NCI-H345 treated with DMSO at 0.1 percent for 48 hours (cell line): ENCODE data around the gene C19orf33.

Source experiments
- DNase-seq: peaks from one replicate; lab custom pipeline; 2025; ENCODE audit not compliant: unreplicated experiment; lab: John Stamatoyannopoulos, UW

The C19orf33 gene

DNA sequence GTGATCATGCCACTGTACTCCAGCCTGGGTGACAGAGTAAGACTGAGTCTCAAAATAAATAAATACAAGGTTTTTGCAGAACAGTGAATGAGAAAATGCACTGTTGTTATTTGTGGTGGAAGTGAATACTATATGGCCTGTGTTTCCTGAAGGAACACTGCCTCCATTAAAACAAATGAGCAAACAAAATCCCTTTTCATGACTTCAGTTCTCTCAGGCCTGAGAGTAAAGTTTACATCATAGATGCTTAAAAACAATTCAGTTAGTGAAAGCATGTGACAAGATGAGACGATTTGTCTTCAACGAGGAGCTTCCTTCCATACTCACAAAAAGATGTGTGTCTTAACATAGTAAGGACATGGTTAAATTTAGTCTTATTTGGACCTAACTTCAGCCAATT, 25.3 kb upstream of the C19orf33 start:
- no peak for DNase-seq

DNA sequence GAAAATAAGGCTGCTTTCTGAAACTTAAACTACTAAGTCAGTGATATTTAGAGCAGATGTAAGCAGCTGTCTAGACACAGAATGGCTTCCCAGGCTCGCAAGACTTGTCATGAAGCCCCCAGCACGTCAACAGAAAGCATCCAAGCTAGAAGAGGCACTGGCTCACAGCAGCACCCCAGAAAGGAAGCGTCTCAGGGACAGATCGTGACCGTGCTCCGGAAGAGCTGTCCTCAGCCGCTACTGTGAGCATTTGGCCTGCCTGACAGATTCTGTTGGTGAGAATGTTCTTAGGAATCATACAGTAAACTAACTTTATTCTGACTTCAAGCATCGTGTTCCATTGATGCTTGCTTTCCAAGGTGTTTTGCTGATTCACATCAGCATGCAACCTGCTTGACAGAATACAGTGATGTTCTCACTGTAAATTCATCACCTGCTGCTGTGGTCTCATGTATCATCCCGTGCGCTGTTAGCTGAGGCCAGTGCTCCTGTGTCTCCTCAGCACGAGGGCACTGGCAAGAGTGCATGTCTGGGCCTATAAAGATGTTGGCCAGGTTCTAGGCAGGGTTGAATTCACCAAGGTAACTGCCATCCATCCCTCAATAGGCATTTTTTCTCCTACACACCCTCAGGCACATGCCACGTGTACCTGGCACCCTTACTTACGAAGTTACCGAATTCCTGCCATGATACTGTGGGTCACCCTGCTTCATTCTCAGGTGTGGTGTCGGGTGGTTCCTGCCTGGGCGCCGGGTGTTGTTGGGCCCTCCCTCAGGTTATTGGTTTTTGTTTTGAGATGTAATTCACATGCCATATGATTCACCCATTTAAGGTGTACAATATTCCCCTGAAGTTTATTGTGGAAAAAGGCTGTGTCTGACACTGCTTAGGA, 23.8 kb upstream of the C19orf33 start:
- DNase-seq = no peak

DNA sequence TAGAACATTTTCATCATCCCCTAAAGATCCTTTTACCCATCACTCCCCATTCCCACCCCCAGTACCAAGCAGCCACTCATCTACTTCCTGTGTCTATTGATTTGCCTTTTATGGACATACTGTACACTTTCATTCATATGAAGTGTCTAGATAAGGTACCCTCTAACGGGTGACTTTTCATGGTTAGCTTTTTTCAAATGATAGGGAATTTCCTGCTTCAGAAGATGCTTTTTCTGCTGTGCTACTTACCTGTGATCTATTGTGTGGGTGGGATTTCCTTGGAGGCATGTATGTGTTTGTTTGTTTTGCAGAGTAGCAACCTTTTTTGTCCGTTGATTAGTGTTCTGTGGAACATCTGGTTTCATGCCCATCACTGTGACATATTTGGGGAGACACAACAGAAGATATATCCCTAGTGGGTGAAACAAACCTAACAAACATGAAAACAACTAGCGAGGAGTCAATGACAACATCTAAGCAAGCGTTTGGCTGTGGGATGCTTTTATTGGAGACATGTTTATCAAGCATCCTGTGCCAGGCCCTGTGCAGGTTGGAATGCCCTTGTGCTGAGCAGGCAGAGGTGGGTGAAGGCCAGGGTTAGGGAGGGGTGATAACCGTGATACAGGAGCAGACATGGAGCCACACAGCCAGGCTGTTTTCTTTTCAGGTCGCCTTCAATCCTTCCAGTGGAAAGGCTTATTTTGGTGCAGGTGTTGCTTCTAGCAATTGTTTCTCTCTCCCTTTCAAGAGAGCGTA, 22.1 kb upstream of the C19orf33 start:
- no peak for DNase-seq

DNA sequence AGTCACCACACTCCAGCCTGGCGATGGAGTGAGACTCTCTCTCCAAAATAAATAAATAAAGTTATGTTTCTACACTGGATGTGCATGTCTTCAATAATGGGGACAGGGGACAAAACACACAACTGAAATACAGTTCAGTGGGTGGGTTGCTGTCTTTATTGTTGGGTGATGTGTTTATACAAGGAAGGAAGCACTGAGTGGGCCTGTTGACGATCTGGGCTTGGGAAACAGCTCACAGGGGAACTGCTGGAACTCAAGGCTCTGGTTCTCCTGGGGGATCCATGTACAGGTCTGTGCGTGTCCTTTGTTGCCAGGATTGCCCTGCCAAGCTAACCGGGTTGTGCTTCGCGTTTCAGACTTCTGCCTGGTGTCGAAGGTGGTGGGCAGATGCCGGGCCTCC, 20.8 kb upstream of the C19orf33 start:
- no peak for DNase-seq

DNA sequence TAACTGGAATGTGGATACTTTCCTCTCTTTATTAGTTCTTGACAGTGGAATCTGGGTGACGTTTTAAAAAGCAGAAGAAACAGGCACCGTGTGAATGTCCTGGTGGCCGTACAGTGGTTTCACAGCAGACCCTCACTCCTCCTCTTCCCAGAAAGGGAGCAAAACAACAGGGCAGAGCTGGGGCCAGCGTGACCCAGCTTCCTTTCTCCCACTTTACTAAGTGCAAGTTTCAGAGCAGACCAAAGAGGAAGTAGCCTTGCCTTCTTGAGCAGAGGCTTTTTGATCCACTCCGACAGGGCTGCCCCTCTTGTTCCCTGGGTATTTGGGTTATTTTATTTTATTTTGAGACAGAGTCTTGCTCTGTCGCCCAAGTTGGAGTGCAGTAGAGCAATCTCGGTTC, 19.6 kb upstream of the C19orf33 start:
- DNase-seq = no peak

DNA sequence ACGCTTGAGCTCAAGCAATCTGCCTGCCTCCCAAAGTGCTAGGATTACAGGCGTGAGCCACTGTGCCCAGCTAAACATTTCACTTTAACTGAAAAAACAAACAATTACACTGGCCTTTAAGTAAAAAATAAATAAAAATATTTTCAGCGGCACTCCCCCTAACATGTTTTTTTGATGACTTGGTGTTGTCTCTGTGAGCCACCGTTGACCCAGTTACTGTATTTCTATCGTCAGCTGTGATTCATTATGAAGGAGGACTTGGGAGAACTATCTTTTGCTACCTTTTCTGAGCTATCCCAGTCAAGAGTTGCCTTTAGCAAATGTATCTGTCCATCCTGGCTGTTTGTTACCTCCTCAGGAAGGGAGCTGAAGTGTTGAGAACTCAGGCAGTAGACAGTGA, 18.5 kb upstream of the C19orf33 start:
- no peak for DNase-seq

DNA sequence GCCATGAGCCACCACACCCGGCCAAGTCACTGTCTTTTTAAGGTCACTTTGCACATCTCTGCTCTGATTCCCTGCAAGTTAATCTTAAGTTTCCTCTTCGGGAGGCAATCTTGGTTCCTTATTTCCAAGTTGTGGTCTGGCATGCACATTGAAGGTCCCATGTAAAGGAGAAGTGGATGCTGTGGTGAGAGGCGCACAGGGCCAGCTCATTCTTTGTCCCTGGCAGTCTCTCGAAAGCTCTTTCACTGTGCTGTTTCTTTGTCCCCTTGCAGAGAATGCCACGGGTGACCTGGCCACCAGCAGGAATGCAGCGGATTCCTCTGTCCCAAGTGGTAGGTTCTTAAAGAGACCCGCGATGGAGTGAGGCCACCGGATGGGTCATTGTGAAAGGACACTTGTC, 16.4 kb upstream of the C19orf33 start:
- DNase-seq = no peak

DNA sequence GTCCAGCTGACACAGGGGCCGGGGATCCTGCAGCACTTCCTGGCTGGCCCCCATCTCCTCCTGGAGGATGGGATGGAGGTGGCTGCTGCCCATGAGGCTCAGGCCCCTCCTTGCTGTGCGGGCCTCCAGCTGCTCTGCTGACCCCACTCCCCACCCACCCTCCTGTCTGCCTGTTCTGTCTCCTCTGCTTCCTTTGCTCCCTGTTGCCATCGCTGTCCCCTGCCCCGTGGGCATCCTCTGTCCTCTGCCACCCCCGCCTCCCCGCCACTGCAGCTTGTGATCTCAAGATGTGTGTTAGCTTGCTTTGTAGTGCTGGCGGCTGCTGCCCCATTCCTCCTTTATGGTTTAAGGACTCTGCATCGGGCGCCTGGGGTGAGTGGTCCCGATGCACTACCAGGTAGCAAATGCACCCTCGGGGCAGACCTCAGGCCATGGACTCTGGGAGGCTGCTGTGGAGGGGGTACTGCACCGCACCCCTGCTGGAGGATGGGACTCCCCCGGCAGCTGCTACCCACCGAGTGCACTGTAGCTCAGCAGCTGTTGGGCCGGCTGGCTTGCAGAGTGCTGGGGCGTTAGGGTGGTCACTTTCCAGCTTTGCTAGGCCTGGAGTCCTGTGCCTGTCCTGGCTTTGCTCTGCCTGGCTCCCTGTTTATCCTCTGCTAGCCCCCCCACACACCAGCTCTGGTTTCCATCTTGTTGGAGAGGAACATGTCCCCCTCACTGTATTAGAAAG, 15.8 kb upstream of the C19orf33 start:
- no peak for DNase-seq

DNA sequence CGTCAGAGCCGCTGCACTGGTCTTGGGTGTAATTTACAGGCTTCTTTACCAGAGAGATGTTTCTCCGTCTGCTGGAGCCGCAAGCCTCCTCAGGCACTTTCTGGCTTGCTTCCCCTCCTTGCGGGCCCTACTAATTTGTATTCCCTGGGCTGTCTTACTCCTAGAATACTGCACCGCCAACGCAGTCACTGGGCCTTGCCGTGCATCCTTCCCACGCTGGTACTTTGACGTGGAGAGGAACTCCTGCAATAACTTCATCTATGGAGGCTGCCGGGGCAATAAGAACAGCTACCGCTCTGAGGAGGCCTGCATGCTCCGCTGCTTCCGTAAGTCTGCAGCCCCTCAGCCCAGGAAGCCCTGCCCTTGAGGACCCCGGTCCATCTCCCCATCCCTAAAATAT, 14.1 kb upstream of the C19orf33 start:
- DNase-seq = no peak

DNA sequence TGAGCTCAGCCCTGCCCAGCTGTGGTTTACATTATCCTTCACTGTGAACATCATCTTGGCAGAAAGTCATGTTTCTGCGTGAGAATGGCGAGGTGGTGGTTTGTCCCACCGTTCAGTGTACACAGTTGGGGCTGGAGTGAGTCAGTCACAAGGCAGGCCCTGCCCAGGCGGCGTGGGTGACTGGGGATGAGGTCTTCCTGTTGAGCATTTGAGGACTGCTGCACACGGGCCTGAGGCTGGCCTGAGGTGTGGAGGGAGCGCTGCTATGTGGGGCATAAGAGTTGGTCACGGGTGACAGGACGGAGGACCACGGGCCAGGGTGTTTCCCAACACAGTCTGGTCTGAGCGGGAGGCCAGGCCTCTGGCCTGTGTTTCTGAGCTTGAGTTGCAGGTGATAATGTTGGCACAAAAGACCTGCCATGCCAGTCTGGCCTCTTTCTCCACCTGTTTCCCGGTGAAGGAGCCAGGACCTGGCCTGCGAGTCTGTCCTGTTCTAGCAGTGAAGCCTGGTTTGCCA, 13.4 kb upstream of the C19orf33 start:
- DNase-seq = no peak

DNA sequence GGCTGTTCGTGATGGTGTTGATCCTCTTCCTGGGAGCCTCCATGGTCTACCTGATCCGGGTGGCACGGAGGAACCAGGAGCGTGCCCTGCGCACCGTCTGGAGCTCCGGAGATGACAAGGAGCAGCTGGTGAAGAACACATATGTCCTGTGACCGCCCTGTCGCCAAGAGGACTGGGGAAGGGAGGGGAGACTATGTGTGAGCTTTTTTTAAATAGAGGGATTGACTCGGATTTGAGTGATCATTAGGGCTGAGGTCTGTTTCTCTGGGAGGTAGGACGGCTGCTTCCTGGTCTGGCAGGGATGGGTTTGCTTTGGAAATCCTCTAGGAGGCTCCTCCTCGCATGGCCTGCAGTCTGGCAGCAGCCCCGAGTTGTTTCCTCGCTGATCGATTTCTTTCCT, 12.2 kb upstream of the C19orf33 start:
- DNase-seq = no peak

DNA sequence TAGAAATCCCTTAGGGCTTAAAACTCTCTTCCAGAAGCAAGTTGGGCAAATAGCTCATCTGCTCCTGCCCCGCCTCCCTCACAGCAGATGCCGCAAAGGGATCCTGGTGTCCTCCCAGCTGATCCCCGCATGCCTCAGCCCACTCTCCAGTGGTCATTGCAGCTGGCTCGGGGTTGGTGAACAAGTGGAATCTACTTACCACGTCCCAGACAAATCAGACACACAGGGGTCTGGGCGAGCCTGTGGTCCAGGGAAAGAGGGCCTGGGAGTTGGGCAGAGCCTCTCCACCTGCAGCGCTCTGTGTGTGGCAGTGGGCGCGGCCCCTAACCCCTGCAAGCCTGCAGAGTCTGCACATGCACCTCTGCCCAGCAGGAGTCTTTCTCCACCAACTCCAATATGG, 10.8 kb upstream of the C19orf33 start:
- no peak for DNase-seq

DNA sequence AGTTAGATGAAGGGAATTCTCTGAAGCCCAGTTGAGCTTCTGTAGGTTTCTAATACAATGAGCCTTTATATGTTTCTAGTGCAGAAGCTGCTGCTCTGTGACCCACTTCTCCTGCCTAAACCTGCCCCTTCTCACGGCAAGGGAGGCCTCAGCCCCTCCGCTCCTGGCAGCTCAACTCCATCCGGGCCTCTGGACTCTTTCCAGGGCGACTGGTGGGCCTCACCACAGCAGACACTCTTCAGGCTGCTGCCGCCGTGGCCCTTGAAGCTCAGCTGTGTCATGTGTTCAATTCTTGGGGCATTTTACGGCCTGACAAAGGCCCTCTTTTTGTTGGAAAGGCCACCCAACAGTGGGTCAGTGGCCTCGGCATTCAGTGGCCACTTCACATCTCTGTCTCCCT, 10.0 kb upstream of the C19orf33 start:
- DNase-seq = no peak

DNA sequence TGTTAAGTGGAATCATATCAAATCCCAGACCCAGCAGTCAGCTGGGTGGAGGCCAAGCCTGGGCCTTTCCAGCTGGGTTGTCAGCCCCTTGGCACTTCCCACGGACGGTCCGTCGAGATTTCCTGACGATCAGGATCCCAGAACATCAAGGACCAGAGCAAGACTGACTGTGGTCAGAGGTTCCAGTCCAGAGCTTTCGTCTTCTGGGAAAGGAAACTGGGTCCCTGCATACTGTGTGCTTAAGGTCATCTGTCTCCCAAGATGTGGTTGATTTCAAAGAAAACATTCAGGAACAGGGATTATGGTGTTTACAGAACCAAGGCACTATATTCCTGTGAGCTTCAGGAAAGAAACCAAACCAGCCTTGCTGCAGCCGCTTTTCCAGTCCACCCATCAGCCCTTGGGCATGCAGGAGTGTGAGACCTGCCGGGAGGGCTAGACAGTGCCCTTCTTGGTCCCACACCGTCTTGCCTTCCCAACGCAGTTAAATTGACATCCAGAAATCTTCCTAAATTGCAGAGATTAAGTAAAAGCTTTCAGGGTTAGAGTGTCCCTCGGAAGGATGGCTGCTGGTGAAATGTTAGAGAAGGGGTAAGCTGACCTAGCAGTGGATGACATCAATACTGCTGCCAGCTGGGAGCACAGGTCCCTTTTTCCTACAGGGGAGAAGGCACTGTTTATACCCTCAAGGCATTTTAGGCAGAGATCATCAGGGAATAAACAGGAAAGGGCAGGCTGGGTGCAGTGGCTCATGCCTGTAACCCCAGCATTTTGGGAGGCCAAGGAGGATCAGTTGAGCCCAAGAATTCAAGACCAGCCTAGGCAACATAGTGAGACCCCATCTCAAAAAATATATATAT, 5.0 kb upstream of the C19orf33 start:
- DNase-seq = no peak

DNA sequence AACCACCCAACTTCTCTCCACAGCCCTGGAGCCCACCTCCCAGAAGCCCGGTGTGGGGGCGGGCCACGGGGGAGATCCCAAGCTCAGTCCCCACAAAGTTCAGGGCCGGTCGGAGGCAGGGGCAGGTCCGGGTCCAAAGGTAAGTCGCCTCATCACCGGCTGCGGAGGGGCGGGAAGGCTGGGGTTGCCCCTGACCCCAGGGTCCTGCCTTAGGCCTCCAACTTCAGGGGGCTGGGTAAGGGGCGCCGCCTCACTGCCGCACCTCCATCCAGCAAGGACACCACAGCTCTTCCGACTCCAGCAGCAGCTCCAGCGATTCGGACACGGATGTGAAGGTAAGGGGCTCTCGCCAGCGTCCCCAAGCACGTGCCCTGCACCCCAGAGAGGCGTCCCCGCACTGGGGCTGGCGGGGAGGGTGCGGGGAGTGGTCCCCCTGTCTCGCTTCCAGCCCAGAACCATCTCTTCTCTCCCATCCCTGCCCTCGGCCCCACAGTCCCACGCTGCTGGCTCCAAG, 358 bp downstream of the C19orf33 start:
- DNase-seq = no peak

DNA sequence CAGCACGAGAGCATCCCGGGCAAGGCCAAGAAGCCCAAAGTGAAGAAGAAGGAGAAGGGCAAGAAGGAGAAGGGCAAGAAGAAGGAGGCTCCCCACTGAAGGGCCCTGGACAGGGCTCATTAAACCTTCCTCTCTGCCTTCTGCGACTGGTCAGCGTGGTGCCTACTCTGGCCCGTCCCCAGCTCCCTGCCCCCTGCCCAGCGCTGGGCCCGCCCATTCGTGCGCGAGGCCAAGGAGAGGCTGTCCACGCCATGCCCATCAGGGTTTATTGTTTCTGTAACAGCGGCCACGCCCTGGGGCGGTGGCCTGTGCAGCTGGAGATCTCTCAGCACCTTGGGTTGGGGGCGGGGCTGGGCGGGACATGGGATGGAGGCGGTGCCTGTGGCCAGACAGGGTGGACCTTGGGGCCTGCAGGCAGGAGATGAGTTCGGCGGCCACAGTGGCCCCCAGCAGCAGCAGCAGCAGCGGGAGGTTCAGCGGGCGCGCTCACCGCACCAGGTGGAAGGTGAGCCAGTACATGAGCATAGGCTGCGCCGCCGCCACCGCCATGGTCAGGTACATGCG, 897 bp downstream of the C19orf33 start:
- DNase-seq = no peak

DNA sequence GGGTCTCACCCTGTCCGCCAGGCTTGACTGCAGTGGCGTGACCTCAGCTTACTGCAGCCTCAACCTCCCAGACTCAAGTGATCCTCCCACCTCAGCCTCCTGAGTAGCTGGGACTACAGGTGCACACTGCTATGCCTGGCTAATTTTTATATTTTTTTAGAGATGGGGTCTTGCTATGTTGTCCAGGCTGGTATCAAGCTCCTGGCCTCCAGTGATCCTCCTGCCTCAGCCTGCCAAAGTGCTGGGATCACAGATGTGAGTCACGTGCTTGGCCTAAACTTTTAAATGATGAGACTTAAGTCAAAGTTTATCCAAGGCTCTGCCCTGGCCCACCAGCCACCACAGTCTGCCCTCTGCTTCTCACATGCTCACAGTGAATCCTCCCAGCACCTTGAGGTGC, 2.2 kb downstream of the C19orf33 start:
- no peak for DNase-seq

DNA sequence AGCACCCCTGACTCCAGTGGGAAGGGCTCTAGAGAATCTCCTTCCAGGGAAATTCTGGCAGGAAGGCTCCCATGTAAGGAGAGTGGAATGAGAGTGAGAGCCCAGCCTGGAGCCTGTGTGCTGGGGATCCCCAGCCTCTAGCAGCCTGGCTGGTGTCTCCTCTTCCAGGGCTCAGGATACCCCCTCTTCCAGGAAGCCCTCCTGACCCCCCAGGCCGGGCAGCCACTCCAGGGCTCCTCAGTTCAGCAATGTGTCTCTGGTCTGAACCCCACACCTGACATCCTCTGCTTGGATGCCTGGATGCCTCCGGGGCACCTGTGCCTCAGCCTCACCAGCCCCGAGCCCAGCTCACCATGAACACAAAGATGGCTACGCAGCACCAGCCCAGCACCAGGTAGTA, 3.0 kb downstream of the C19orf33 start:
- no peak for DNase-seq

DNA sequence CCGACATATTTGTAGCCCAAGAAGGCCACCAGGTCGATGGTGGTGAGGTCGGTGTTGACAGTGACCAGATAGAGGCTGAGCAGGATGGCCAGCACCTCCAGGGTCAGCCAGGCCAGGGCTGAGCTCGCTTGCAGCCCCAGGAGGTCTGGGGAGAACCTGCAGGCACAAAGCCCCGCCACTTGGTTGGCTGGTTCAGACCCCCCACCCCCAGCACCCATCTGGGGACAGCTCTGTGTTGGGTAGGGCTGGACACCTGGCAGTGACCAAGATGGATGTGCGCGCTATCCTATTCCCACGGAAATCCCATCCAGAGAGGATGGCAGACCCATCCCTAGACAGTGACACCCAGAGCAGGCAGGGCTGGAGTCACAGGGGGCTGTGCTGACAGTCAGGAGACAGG, 3.5 kb downstream of the C19orf33 start:
- DNase-seq = no peak
